IPS-18c (cell line): Measurements from ENCODE around the gene PANX1.
"Not testable (repeated sequence)": the region's sequence is repeated elsewhere in the genome, so short reads cannot be mapped to it uniquely, and the experiment has no call there.

Experiments
- H3K4me3 ChIP-seq: 2 replicates; pipeline ENCODE4 v1.7.0; 2013; ENCODE audit warnings: low read depth, mild to moderate bottlenecking, low read length, moderate library complexity; ENCODE audit not compliant: insufficient read depth
- H3K9me3 ChIP-seq: one replicate; pipeline ENCODE4 v1.6.1; 2013; ENCODE audit warnings: mild to moderate bottlenecking, low read length, moderate library complexity; ENCODE audit not compliant: control insufficient read depth, insufficient read depth

PANX1 gene

GRCh38 chr11:94142308-94143281 is 14.0 kb downstream of the PANX1 start:
- no peaks in the 10 kb centered on the region for H3K9me3 ChIP-seq

GRCh38 chr11:94144216-94144615 is 15.6 kb downstream of the PANX1 start:
- H3K4me3 ChIP-seq = no peak overlapping the region
- no peaks in the 10 kb centered on the region for H3K9me3 ChIP-seq

More at GRCh38 chr11:94142308-94143281, 14.0 kb downstream of the PANX1 start:
- H3K4me3 ChIP-seq = no peak overlapping the region

DNA sequence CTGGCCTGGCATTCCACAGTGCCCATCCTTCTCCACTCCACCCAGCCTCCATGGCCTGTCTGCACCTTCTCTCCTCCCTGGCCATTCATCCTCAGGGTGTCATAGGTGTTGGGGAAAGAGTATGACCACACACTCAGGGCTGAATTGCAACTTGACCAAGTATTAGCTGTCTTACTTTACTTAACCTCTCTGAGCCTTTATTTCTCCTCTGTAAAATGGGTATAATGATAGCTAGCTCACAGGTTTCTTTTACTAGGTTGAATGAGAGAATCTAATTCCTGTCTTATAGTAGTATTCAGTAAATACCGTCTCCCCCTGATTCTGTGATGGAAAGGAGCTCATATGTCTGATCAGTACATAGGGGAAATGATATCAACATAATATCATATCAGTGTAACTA is 16.0 kb downstream of the PANX1 start:
- no peak overlapping the region for H3K4me3 ChIP-seq
- no peaks in the 10 kb centered on the region for H3K9me3 ChIP-seq

GRCh38 chr11:94145431-94145830 is 16.8 kb downstream of the PANX1 start:
- Histone ChIP-seq H3K9me3 (no peaks in the 10 kb centered on the region), H3K4me3 (no peak overlapping the region)

GRCh38 chr11:94145916-94146315 is 17.3 kb downstream of the PANX1 start:
- Histone ChIP-seq H3K9me3 (peaks cover 2% of the 10 kb centered on the region), H3K4me3 (no peak overlapping the region)

DNA sequence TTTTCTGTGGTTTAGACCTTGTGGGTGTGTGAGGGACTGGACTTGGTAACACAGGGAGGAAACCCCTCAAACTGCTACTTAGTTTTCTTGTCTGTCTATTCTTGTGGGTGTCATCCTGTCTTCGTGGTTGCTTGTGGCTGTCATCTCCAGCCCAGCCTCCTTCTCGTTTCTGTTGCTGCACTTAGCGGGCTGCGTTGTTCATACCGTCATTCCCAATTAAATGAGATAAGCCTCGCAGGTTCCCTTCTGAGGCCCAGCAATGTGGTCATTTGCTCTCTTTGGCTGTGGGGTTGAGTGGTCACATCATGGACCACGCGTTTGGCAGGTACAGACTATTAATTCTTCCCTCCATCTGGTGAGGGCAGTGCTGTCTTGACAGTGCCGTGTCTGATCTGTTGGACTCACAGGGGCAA is 18.8 kb downstream of the PANX1 start:
- H3K4me3 ChIP-seq = no peak overlapping the region

GRCh38 chr11:94148189-94148588 is 19.5 kb downstream of the PANX1 start:
- no peak overlapping the region for H3K4me3 ChIP-seq
- peaks cover 2% of the 10 kb centered on the region for H3K9me3 ChIP-seq

More for the DNA sequence above, 18.8 kb downstream of the PANX1 start:
- H3K9me3 ChIP-seq = peaks cover 2% of the 10 kb centered on the region

DNA sequence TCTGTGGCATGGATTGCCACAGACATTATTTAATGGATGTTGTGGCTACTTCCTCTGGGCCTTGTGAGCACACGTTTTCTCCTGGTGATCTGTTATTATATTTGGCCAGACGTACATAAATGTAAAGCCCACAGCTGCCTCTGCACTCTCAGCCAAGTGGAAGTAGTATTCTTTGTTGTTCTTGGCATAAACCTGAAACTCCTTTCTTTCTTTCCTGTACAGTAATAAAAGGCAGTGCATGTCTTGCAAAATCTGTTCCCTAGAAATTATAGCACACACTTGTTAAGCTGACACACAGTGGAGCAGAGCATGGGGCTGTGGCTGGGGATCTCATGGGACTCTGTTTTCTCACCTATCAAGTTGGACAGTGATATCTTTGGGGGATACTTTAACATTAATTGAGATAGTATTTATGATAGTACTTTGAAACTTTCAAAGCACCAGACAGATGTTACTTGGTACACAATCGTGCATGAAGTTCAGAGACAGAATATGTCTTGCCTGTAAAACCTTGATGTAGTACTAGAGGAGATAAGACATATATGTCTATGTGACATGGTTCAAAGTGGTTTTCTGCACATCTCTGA is 20.9 kb downstream of the PANX1 start:
- peaks cover 2% of the 10 kb centered on the region for H3K9me3 ChIP-seq
- H3K4me3 ChIP-seq = no peak overlapping the region

DNA sequence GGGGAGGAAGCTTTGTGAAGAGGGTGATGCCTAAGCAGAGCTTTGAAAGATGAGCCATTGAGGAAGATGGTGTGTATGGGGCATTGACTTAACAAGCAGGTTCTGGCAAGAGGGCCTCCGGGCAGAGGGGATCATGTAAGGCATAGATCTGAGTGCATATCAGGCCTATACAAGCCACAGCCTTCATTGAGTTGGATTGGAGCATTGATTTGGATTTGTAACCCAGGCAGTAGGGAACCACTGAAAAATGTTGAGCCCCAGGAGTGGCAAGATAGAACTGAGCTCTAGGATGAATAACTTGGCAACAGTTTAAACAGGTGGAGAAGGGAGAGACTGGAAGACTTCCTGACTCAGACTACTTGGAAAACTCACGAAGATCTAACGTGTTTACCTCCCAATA is 21.4 kb downstream of the PANX1 start:
- Histone ChIP-seq H3K4me3 (no peak overlapping the region), H3K9me3 (peaks cover 2% of the 10 kb centered on the region)

- Histone ChIP-seq H3K4me3 (no peak overlapping the region), H3K9me3 (peaks cover 2% of the 10 kb centered on the region)
These were observed 22.4 kb downstream of the PANX1 start for GRCh38 chr11:94150704-94151685.

DNA sequence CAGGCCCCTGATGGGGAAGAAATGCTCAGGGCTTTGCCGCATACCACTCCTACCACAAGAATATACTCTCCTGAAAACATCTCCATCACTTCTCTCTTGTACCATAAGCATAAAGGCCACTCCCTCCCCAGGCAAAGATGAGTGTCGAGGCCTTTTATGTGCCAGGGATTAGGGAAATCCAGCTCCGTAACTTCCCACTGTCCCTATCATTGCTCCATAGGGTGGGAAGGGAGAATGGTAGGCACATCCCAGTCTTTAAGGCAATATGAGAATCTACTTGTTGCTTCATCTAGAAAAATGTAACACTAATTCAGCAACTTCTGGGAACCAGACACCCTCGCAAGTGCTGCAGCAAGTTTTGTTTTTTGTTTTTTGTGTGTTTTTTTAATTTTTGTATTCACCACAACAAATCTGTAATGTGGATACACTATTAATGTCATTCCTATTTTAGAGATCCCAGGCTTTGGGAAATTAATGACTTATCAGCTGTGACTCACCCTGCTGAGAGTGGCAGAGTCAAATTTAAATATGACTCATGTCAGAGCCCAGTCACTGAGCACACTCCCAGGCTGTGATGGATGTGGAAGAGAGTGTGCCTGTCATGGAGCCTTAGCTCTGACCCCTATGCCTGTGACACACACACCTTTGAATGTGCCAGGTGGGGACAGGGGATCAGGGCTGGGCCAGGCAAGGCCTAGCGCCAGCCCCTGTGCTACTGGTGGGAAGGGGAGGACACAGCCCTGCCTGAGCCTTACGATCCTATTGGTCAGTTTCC is 23.4 kb downstream of the PANX1 start:
- Histone ChIP-seq H3K9me3 (peaks cover 2% of the 10 kb centered on the region), H3K4me3 (no peak overlapping the region; the same call in 1 of the 2 replicates)

DNA sequence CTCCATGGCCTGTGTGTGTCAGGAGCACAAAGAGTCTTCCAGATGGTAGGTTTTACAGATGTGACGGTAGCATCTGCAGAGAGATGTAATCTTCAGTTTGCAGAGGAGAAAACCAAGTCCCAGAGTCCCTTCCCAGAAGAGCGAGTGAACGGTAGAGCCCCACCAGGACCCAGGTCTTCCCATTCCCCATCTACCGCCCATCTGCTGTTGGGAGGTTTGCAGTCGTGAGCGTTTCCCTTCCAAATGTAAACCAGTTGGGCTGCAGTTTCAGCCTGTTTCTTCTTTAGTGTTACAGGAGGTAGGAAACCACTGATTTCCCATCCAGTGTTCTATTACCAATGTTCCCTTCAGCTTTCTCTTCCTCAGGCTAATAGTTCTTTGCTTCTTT is 24.0 kb downstream of the PANX1 start:
- Histone ChIP-seq H3K9me3 (peaks cover 2% of the 10 kb centered on the region), H3K4me3 (no peak overlapping the region; the same call in 1 of the 2 replicates)

DNA sequence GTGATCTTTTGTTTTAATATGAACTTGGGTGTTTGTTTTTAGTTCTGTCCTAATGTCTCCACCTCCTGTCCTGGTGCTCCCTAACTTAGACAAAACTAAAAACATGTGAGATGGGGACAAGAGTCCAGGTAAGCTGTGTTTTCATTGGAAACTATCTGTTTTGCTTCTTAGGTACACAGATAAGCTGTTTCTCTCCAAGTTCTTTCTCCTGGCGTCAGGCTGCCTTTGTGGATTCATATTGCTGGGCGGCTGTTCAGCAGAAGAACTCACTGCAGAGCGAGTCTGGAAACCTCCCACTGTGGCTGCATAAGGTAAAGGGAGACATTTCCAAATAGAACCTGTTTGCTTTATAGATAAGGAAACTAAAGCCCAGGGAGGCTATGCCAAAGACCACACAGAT is 24.7 kb downstream of the PANX1 start:
- Histone ChIP-seq H3K4me3 (no peak overlapping the region), H3K9me3 (peaks cover 2% of the 10 kb centered on the region)

- Histone ChIP-seq H3K4me3 (no peak overlapping the region), H3K9me3 (peaks cover 2% of the 10 kb centered on the region)
These were observed 25.6 kb downstream of the PANX1 start for GRCh38 chr11:94154095-94154856.

GRCh38 chr11:94157339-94157738 is 28.7 kb downstream of the PANX1 start:
- H3K9me3 ChIP-seq, H3K4me3 ChIP-seq: not testable (repeated sequence)

- H3K9me3 ChIP-seq = no peaks in the 10 kb centered on the region
- H3K4me3 ChIP-seq = no peak overlapping the region
These were observed 40.2 kb downstream of the PANX1 start for GRCh38 chr11:94168882-94169281.
